GM08714 (cell line): ENCODE results near the gene MEIKIN.
"Not testable (repeated sequence)": the region's sequence is repeated elsewhere in the genome, so short reads cannot be mapped to it uniquely, and the experiment has no call there.

Source experiments
- H3K4me3 ChIP-seq: fragments of 200-500 bp; sonication (Bioruptor generic); 2 replicates; pipeline ENCODE4 v1.5.1; 2014; ENCODE audit warnings: mild to moderate bottlenecking, low read length, inconsistent platforms
- ZNF274 ChIP-seq: IDR thresholded peaks from 2 replicates; pipeline ENCODE4 v1.6.1; 2012; ENCODE audit warnings: mild to moderate bottlenecking, low read depth, low read length

Gene MEIKIN

DNA sequence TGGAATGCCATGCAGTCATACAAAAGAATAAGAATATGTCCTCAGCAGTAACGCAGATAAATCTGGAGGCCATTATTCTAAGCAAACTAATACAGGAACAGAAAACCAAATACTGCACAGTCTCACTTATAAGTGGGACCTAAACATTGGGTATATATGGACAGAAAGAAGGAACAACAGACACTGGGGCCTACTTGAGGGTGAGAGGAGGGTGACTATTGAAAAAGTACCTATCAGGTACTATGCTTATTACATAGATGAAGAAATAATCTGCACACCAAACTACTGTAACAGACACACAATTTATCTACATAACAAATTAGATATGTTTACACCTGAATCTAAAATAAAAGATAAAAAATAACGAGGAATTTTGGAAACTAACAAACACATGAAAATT is 38.8 kb downstream of the MEIKIN start:
- no peak for TF ChIP-seq ZNF274
- H3K4me3 ChIP-seq, result no peak overlapping the region

DNA sequence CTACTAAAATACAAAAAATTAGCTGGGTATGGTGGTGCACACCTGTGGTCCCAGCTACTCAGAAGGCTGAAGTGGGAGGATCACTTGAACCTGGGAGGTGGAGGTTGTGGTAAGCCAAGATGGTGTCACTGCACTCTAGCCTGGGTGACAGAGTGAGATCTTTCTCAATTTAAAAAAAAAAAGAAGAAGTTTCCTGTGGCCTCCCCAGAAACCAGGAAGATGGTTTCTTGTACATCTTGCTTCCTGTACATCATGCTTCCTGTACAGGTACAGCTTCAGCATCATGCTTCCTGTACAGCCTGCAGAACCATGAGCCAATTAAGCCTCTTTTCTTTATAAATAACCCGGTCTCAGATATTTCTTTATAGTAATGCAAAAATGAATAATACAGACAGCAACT is 43.2 kb downstream of the MEIKIN start:
- not testable (repeated sequence) for H3K4me3 ChIP-seq

- H3K4me3 ChIP-seq, result no peak overlapping the region
- no peak for TF ChIP-seq ZNF274
These were observed 45.8 kb downstream of the MEIKIN start for GRCh38 chr5:131899686-131900085.

GRCh38 chr5:131883984-131884383 is 61.5 kb downstream of the MEIKIN start:
- no peak overlapping the region for H3K4me3 ChIP-seq
- TF ChIP-seq ZNF274, result no peak

DNA sequence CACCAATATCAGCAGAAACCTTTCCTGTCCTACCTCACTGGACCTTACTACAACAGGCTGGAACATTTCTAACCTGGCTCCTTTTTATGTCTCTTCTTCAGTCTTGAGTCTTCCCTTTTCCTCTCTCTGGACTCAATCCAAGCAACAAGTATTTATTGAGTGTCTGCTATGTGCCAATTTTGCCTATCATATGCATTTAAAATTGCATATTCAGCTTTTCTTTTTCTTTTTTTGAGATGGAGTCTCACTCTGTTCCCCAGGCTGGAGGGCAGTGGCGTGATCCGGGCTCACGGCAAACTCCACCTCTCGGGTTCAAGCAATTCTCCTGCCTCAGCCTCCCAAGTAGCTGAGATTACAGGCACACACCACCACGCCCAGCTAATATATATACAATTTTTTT is 65.8 kb downstream of the MEIKIN start:
- no peak for TF ChIP-seq ZNF274
- no peak overlapping the region for H3K4me3 ChIP-seq

GRCh38 chr5:131877873-131878272 is 67.6 kb downstream of the MEIKIN start:
- TF ChIP-seq ZNF274, result no peak

GRCh38 chr5:131871251-131871650 is 74.2 kb downstream of the MEIKIN start:
- not testable (repeated sequence) for H3K4me3 ChIP-seq

More at GRCh38 chr5:131877873-131878272, 67.6 kb downstream of the MEIKIN start:
- no peak overlapping the region for H3K4me3 ChIP-seq

DNA sequence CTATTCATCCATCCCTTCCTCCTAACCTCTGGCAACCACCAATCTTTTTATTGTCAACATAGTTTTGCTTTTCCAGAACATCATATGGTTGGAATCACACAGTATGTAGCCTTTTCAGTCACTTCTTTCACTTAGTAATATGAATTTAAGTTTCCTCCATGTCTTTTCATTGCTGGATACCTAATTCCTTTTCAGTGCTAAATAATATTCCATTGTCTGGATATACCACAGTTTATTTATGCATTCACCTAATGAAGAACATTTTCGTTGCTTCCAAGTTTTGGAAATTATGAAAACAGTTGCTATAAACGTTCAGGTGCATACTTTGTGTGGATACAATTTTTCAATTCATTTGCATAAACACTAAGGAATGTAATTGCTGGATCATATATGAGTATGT is 77.9 kb downstream of the MEIKIN start:
- TF ChIP-seq ZNF274, result no peak
- H3K4me3 ChIP-seq, result no peak overlapping the region

GRCh38 chr5:131863700-131864099 is 81.8 kb downstream of the MEIKIN start:
- no peak for TF ChIP-seq ZNF274
- no peak overlapping the region for H3K4me3 ChIP-seq

DNA sequence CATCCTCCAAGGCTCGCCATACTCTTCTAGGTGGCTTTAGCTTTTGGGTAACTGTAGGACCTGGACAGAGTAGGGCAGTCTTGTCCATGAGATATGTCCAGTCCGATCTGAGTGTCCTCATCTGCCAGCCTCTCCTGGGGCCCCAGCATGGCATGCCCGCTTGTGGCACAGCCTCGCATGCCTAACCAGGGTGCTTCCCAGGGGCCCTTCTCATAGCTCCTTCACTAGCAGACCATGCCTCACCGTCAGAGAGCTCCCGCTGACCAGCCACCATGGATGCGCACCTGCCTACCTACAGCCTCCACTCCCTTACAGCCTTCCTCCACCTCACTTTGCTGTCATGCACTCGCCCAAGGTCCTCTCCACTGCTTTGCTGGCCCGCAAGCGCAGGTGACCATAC is 88.1 kb downstream of the MEIKIN start:
- TF ChIP-seq ZNF274, result no peak
- no peak overlapping the region for H3K4me3 ChIP-seq

GRCh38 chr5:131855452-131855851 is 90.0 kb downstream of the MEIKIN start:
- no peak overlapping the region for H3K4me3 ChIP-seq
- TF ChIP-seq ZNF274, result no peak

- H3K4me3 ChIP-seq, result no peak overlapping the region
- no peak for TF ChIP-seq ZNF274
These were observed 91.3 kb downstream of the MEIKIN start for GRCh38 chr5:131854134-131854533.

DNA sequence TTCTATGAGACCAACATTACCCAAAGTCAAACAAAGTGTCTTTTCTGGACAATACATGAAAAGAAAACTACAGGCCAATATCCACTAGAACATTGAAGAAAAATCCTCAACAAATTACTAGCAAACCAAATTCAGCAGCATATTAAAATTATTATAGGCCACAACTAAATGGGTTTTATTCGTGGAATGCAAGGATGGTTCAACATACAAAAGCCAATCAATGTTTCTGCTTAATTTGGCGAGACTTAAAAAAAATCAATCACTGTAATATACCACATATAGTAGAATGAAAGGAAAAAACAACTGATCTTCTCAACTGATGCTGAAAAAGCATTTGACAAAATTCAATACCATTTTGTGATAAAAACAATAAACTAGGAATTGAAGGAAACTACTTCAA is 96.8 kb downstream of the MEIKIN start:
- TF ChIP-seq ZNF274, result no peak

GRCh38 chr5:131846536-131846935 is 98.9 kb downstream of the MEIKIN start:
- no peak overlapping the region for H3K4me3 ChIP-seq
- TF ChIP-seq ZNF274, result no peak

More for the DNA sequence above, 96.8 kb downstream of the MEIKIN start:
- H3K4me3 ChIP-seq, result no peak overlapping the region

GRCh38 chr5:131845828-131846227 is 99.6 kb downstream of the MEIKIN start:
- H3K4me3 ChIP-seq, result no peak overlapping the region

GRCh38 chr5:131842971-131843370 is 102.5 kb downstream of the MEIKIN start:
- H3K4me3 ChIP-seq, result not testable (repeated sequence)

More at GRCh38 chr5:131845828-131846227, 99.6 kb downstream of the MEIKIN start:
- no peak for TF ChIP-seq ZNF274

DNA sequence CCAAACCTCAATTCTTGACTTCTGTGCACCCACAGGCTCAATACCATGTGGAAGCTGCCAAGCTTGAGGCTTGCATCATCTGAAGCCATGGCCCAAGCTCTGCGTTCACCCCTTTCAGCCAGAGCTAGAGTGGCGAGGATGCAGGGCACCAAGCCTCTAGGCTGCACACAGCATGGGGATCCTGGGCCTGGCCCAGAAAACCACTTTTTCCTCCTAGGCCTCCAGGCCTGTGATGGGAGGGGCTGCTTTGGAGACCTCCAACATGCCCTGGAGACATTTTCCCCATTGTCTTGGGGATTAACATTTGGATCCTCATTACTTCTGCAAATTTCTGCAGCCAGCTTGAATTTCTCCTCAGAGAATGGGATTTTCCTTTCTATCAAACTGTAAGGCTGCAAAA is 112.8 kb downstream of the MEIKIN start:
- not testable (repeated sequence) for H3K4me3 ChIP-seq
